ENCODE measurements around the gene TRERF1.

TRERF1 gene

GRCh38 chr6:42271834-42272805 lies 179.6 kb downstream of the TRERF1 start:
- DNase-seq (ENCODE audit: low read depth): no peak

GRCh38 chr6:42269974-42270510 lies 181.7 kb downstream of the TRERF1 start:
- no peak for DNase-seq (ENCODE audit: low read depth)

GRCh38 chr6:42269553-42269952 lies 182.2 kb downstream of the TRERF1 start:
- DNase-seq (ENCODE audit: low read depth): no peak

GRCh38 chr6:42268835-42269204 lies 182.9 kb downstream of the TRERF1 start:
- DNase-seq (ENCODE audit: low read depth): no peak

- no peak for DNase-seq (ENCODE audit: low read depth)
Observed at GRCh38 chr6:42268016-42268834, 183.5 kb downstream of the TRERF1 start.

- DNase-seq (ENCODE audit: low read depth): no peak
Observed at GRCh38 chr6:42266538-42266937, 185.2 kb downstream of the TRERF1 start.

GRCh38 chr6:42264852-42265390 lies 186.8 kb downstream of the TRERF1 start:
- no peak for DNase-seq (ENCODE audit: low read depth)

- no peak for DNase-seq (ENCODE audit: low read depth)
Observed at GRCh38 chr6:42264162-42264851, 187.4 kb downstream of the TRERF1 start.

- no peak for DNase-seq (ENCODE audit: low read depth)
Observed at GRCh38 chr6:42263165-42263728, 188.5 kb downstream of the TRERF1 start.

GRCh38 chr6:42260972-42261371 lies 190.8 kb downstream of the TRERF1 start:
- no peak for DNase-seq (ENCODE audit: low read depth)

GRCh38 chr6:42260396-42260888 lies 191.3 kb downstream of the TRERF1 start:
- DNase-seq (ENCODE audit: low read depth): no peak

- DNase-seq (ENCODE audit: low read depth): no peak
Observed at GRCh38 chr6:42259841-42260395, 191.8 kb downstream of the TRERF1 start.

GRCh38 chr6:42259286-42259685 lies 192.4 kb downstream of the TRERF1 start:
- DNase-seq (ENCODE audit: low read depth): no peak

- no peak for DNase-seq (ENCODE audit: low read depth)
Observed at GRCh38 chr6:42257614-42258013, 194.1 kb downstream of the TRERF1 start.

GRCh38 chr6:42257063-42257462 lies 194.7 kb downstream of the TRERF1 start:
- no peak for DNase-seq (ENCODE audit: low read depth)

GRCh38 chr6:42255050-42255449 lies 196.7 kb downstream of the TRERF1 start:
- no peak for DNase-seq (ENCODE audit: low read depth)

GRCh38 chr6:42254505-42254904 lies 197.2 kb downstream of the TRERF1 start:
- DNase-seq (ENCODE audit: low read depth): no peak

GRCh38 chr6:42251911-42252637 lies 199.7 kb downstream of the TRERF1 start:
- peak; percentile 14 for DNase-seq (ENCODE audit: low read depth)

- DNase-seq (ENCODE audit: low read depth): peak; percentile 37
Observed at GRCh38 chr6:42251500-42251899, 200.2 kb downstream of the TRERF1 start.

GRCh38 chr6:42250274-42250931 lies 201.3 kb downstream of the TRERF1 start:
- DNase-seq (ENCODE audit: low read depth): no peak

Measured in iris pigment epithelial cell (primary cell).